Prostate gland (tissue), 1 donor: ENCODE measurements around the gene COMMD1.
"Not testable (repeated sequence)": the region's sequence is repeated elsewhere in the genome, so short reads cannot be mapped to it uniquely, and the experiment has no call there.

Source experiments
- POLR2A ChIP-seq: fragments of 450-650 bp; IDR thresholded peaks from one replicate; pipeline ENCODE4 v1.6.1; 2016; ENCODE audit warnings: antibody characterized with exemption, mild to moderate bottlenecking
- POLR2AphosphoS5 ChIP-seq: sonication (generic); formaldehyde crosslinking; IDR thresholded peaks from one replicate; pipeline ENCODE4 v1.6.1; 2017; ENCODE audit warnings: antibody characterized with exemption

DNA sequence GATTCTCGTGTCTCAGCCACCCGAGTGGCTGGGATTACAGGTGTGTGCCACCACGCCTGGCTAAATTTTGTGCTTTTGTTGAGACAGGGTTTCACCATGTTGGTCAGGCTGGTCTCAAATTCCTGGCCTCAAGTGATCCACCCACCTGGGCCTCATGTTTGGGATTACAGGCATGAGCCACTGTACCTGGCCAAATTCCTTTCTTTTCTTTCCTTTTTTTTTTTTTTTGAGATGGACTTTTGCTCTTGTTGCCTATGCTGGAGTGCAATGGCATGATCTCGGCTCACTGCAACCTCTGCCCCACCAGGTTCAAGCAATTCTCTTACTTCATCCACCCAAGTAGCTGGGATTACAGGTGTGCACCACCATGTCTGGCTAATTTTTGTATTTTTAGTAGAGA lies 9.3 kb downstream of the COMMD1 start:
- not testable (repeated sequence) for TF ChIP-seq POLR2A, POLR2AphosphoS5
